ENCODE results near the gene SFXN5. TPM values are rescaled to one million over a fixed set of nuclear protein-coding genes. Genes with fewer than 3 reads are reported as not detected.

SFXN5 gene
- total RNA-seq, 1 donor from 2014 or later = 29.8 TPM

GRCh38 chr2:72975017-72975416 lies 96.5 kb downstream of the SFXN5 start:
- H3K4me3 Mint-ChIP-seq (ENCODE audit: unreplicated experiment) = no peak overlapping the region
- TF ChIP-seq CTCF (IDR thresholded peaks at IDR 0.05; ENCODE audit: unreplicated experiment) = no peak
- H3K27ac Mint-ChIP-seq (ENCODE audit: unreplicated experiment) = no peak overlapping the region
- no peak for DNase-seq (ENCODE audit: low spot score)
- H3K27me3 Mint-ChIP-seq (ENCODE audit: unreplicated experiment) = no peaks in the 10 kb centered on the region
- H3K4me1 Mint-ChIP-seq (ENCODE audit: unreplicated experiment) = peaks cover under 1% of the 10 kb centered on the region
- no peaks in the 10 kb centered on the region for H3K36me3 Mint-ChIP-seq (ENCODE audit: low read depth, unreplicated experiment)
- no peaks in the 10 kb centered on the region for H3K9me3 Mint-ChIP-seq (ENCODE audit: unreplicated experiment)

GRCh38 chr2:72974436-72974754 lies 97.1 kb downstream of the SFXN5 start:
- Mint-ChIP-seq H3K36me3 (ENCODE audit: low read depth, unreplicated experiment) (no peaks in the 10 kb centered on the region), H3K4me3 (ENCODE audit: unreplicated experiment) (no peak overlapping the region), H3K27me3 (ENCODE audit: unreplicated experiment) (no peaks in the 10 kb centered on the region), H3K4me1 (ENCODE audit: unreplicated experiment) (no peaks in the 10 kb centered on the region), H3K9me3 (ENCODE audit: unreplicated experiment) (no peaks in the 10 kb centered on the region), H3K27ac (ENCODE audit: unreplicated experiment) (no peak overlapping the region)
- TF ChIP-seq CTCF (IDR thresholded peaks at IDR 0.05; ENCODE audit: unreplicated experiment) = no peak
- DNase-seq (ENCODE audit: low spot score) = no peak

- peak; percentile 66 for DNase-seq (ENCODE audit: low spot score)
- no peaks in the 10 kb centered on the region for H3K27me3 Mint-ChIP-seq (ENCODE audit: unreplicated experiment)
- no peak overlapping the region for H3K4me3 Mint-ChIP-seq (ENCODE audit: unreplicated experiment)
- H3K4me1 Mint-ChIP-seq (ENCODE audit: unreplicated experiment) = no peaks in the 10 kb centered on the region
- no peaks in the 10 kb centered on the region for H3K36me3 Mint-ChIP-seq (ENCODE audit: low read depth, unreplicated experiment)
- H3K27ac Mint-ChIP-seq (ENCODE audit: unreplicated experiment) = no peak overlapping the region
- TF ChIP-seq CTCF (IDR thresholded peaks at IDR 0.05; ENCODE audit: unreplicated experiment) = peak; percentile 70
- H3K9me3 Mint-ChIP-seq (ENCODE audit: unreplicated experiment) = no peaks in the 10 kb centered on the region
These were observed 97.7 kb downstream of the SFXN5 start for GRCh38 chr2:72973566-72974435.

- DNase-seq (ENCODE audit: low spot score) = no peak
- Mint-ChIP-seq H3K4me1 (ENCODE audit: unreplicated experiment) (no peaks in the 10 kb centered on the region), H3K4me3 (ENCODE audit: unreplicated experiment) (no peak overlapping the region), H3K36me3 (ENCODE audit: low read depth, unreplicated experiment) (no peaks in the 10 kb centered on the region), H3K27ac (ENCODE audit: unreplicated experiment) (no peak overlapping the region), H3K27me3 (ENCODE audit: unreplicated experiment) (no peaks in the 10 kb centered on the region), H3K9me3 (ENCODE audit: unreplicated experiment) (no peaks in the 10 kb centered on the region)
- no peak for TF ChIP-seq CTCF (IDR thresholded peaks at IDR 0.05; ENCODE audit: unreplicated experiment)
These were observed 98.4 kb downstream of the SFXN5 start for GRCh38 chr2:72973137-72973535.

GRCh38 chr2:72972352-72973136 lies 99.0 kb downstream of the SFXN5 start:
- no peaks in the 10 kb centered on the region for H3K27me3 Mint-ChIP-seq (ENCODE audit: unreplicated experiment)
- no peak for DNase-seq (ENCODE audit: low spot score)
- H3K4me1 Mint-ChIP-seq (ENCODE audit: unreplicated experiment) = peaks cover 3% of the 10 kb centered on the region
- no peaks in the 10 kb centered on the region for H3K36me3 Mint-ChIP-seq (ENCODE audit: low read depth, unreplicated experiment)
- TF ChIP-seq CTCF (IDR thresholded peaks at IDR 0.05; ENCODE audit: unreplicated experiment) = no peak
- no peaks in the 10 kb centered on the region for H3K9me3 Mint-ChIP-seq (ENCODE audit: unreplicated experiment)
- H3K27ac Mint-ChIP-seq (ENCODE audit: unreplicated experiment) = no peak overlapping the region
- no peak overlapping the region for H3K4me3 Mint-ChIP-seq (ENCODE audit: unreplicated experiment)
